Measurements from ENCODE around the gene UNC5B. TPM values are rescaled to one million over a fixed set of nuclear protein-coding genes. Genes with fewer than 3 reads are reported as not detected.

The UNC5B gene
- total and polyA plus RNA-seq, 8 donors: 14.4 to 31.2 (median 21.4) TPM

GRCh38 chr10:71178880-71179279, 33.5 kb upstream of the UNC5B start:
- Histone ChIP-seq H3K4me3 (no peak overlapping the region), H3K27me3 (no peaks in the 10 kb centered on the region), H3K9me3 (no peaks in the 10 kb centered on the region), H3K4me1 (no peaks in the 10 kb centered on the region), H3K27ac (no peak overlapping the region), H3K36me3 (no peaks in the 10 kb centered on the region)
- no peak for DNase-seq
- no peak for TF ChIP-seq CTCF (IDR thresholded peaks at IDR 0.05)
- ATAC-seq: no peak
- intact Hi-C loops (cut with DNase I): no loop called here

- TF ChIP-seq CTCF (IDR thresholded peaks at IDR 0.05): no peak
- no peaks in the 10 kb centered on the region for H3K9me3 ChIP-seq
- intact Hi-C loops (cut with DNase I): no loop called here
- DNase-seq (no peak), ATAC-seq (no peak)
- H3K4me1 ChIP-seq: no peaks in the 10 kb centered on the region
- no peak overlapping the region for H3K4me3 ChIP-seq
- H3K36me3 ChIP-seq: no peaks in the 10 kb centered on the region
- H3K27me3 ChIP-seq: no peaks in the 10 kb centered on the region
- H3K27ac ChIP-seq: no peak overlapping the region
Observed at GRCh38 chr10:71179382-71179781, 33.0 kb upstream of the UNC5B start.

DNA sequence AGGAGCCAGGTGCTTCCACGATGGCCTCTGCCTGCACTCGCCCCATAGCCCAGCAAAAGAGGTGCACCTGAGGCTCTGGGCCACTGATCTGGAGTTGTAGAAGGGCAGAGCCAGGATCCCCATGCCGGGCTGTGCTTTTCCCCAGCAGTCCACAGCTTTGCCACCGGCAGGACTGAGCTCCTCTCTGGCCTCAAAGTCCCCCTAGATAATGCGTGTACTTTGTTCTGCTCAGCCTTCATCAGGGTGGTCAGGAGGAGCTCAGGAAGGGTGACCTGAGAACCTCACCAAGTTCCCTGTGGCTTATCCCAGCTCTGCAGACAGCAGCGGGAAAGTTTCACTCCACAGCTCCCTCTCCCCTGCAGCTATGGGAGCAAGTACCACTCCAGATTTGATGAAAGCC, 27.9 kb upstream of the UNC5B start:
- Histone ChIP-seq H3K27ac (no peak overlapping the region), H3K36me3 (no peaks in the 10 kb centered on the region), H3K4me3 (no peak overlapping the region), H3K9me3 (no peaks in the 10 kb centered on the region), H3K4me1 (no peaks in the 10 kb centered on the region), H3K27me3 (no peaks in the 10 kb centered on the region)
- ATAC-seq: no peak
- intact Hi-C loops (cut with DNase I): no loop called here
- no peak for DNase-seq
- no peak for TF ChIP-seq CTCF (IDR thresholded peaks at IDR 0.05)

DNA sequence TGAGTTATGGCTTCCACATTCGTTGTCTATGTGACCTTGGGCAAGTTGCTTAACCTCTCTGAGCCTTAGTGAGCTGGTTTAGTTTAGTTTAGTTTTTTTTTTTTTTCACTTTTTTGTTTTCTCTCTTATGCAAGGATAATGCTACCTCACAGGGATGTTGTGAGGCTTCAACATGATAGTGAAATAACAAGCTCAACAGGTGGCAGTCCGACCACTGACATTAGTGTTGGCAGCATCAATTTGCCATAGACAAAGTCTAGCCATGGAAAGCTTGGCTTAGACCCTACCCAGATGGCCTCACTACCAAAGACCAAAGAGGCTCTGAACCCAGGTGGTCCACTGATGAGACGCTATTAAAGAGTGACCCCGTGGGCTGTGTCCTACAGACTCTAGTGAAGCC, 27.2 kb upstream of the UNC5B start:
- no peak for DNase-seq
- Histone ChIP-seq H3K4me1 (no peaks in the 10 kb centered on the region), H3K4me3 (no peak overlapping the region), H3K27ac (no peak overlapping the region), H3K36me3 (no peaks in the 10 kb centered on the region), H3K9me3 (no peaks in the 10 kb centered on the region), H3K27me3 (no peaks in the 10 kb centered on the region)
- intact Hi-C loops (cut with DNase I): no loop called here
- TF ChIP-seq CTCF (IDR thresholded peaks at IDR 0.05): no peak
- no peak for ATAC-seq

GRCh38 chr10:71187197-71187596, 25.2 kb upstream of the UNC5B start:
- TF ChIP-seq CTCF (IDR thresholded peaks at IDR 0.05): no peak
- intact Hi-C loops (cut with DNase I): no loop called here
- no peaks in the 10 kb centered on the region for H3K9me3 ChIP-seq
- no peaks in the 10 kb centered on the region for H3K4me1 ChIP-seq
- no peak overlapping the region for H3K27ac ChIP-seq
- H3K27me3 ChIP-seq: peaks cover 0 to 11% of the 10 kb centered on the region in 2 donors
- H3K4me3 ChIP-seq: no peak overlapping the region
- DNase-seq: no peak
- ATAC-seq: no peak
- no peaks in the 10 kb centered on the region for H3K36me3 ChIP-seq
